ENCODE data around the gene UBE4B. TPM values are rescaled to one million over a fixed set of nuclear protein-coding genes. Genes with fewer than 3 reads are reported as not detected.

Gene UBE4B
- total RNA-seq, 1 experiment from 2014 or later: 40.3 TPM

DNA sequence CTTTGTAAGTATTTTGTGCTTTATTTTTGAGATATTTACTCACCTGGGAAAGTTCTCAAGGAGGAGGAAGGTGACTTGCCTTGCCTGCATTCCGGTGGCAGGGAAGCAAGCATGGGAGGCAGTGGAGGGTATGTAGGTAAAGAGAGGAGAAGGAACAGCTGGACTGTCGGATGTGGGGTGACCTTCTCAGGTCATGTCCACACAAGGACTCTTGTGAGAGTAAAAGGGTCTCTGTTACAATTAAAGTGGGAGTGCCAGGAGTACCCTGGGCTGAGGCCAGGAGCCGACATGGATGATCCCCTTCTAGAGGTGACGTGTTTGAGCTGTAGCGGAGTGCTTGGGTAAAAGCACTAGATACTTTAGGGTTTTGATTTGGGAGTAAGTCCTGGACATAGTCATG, 25.0 kb downstream of the UBE4B start:
- H3K27me3 Mint-ChIP-seq (ENCODE audit: insufficient read depth, unreplicated experiment): no peaks in the 10 kb centered on the region

GRCh38 chr1:10059342-10059718, 26.6 kb downstream of the UBE4B start:
- no peak overlapping the region for H3K4me3 Mint-ChIP-seq (ENCODE audit: unreplicated experiment)
- Histone ChIP-seq H3K4me3 (ENCODE audit: low read depth, low read length) (no peak overlapping the region), H3K36me3 (ENCODE audit: control insufficient read depth, insufficient read depth, low read length) (no peaks in the 10 kb centered on the region), H3K27me3 (replicated peaks; ENCODE audit: control insufficient read depth, insufficient read depth, low read length) (no peaks in the 10 kb centered on the region), H3K4me1 (peaks cover 4% of the 10 kb centered on the region; the same call in 1 of the 2 replicates), H3K9me3 (no peaks in the 10 kb centered on the region)
- H3K27ac Mint-ChIP-seq (ENCODE audit: unreplicated experiment): no peak overlapping the region
- POLR2A ChIA-PET: no interaction called here
- no TSS peak for BruUV-seq (replicated peaks)
- no peaks in the 10 kb centered on the region for H3K27me3 Mint-ChIP-seq (ENCODE audit: insufficient read depth, unreplicated experiment)
- H3K9me3 Mint-ChIP-seq (ENCODE audit: unreplicated experiment): no peaks in the 10 kb centered on the region
- peaks cover 4% of the 10 kb centered on the region for H3K36me3 Mint-ChIP-seq (ENCODE audit: insufficient read depth, unreplicated experiment)
- CTCF ChIA-PET: no interaction called here
- intact Hi-C loops (cut with micrococcal nuclease; ENCODE audit: unreplicated experiment): no loop called here
- no peak for TF ChIP-seq CTCF (IDR thresholded peaks at IDR 0.05; ENCODE audit: insufficient read depth in 1 of 2, low read depth in 1 of 2, low read length in 1 of 2, severe bottlenecking in 1 of 2, unreplicated experiment in 1 of 2)
- peaks cover 7% of the 10 kb centered on the region for H3K4me1 Mint-ChIP-seq (ENCODE audit: low read depth, unreplicated experiment)
- DNase-seq: no peak

More for the DNA sequence above, 25.0 kb downstream of the UBE4B start:
- Histone ChIP-seq H3K4me3 (ENCODE audit: low read depth, low read length) (no peak overlapping the region), H3K36me3 (ENCODE audit: control insufficient read depth, insufficient read depth, low read length) (no peaks in the 10 kb centered on the region), H3K4me1 (peaks cover 4% of the 10 kb centered on the region; the same call in 1 of the 2 replicates), H3K27me3 (replicated peaks; ENCODE audit: control insufficient read depth, insufficient read depth, low read length) (no peaks in the 10 kb centered on the region), H3K9me3 (no peaks in the 10 kb centered on the region)
- no peak overlapping the region for H3K4me3 Mint-ChIP-seq (ENCODE audit: unreplicated experiment)
- ChIA-PET POLR2A (no interaction called here), CTCF (interaction anchor here (0.7 kb wide), 1 partner anchor 18 kb away, joined by 4 read pairs; no protein-coding TSS in a partner anchor)
- BruUV-seq (replicated peaks): no TSS peak
- H3K36me3 Mint-ChIP-seq (ENCODE audit: insufficient read depth, unreplicated experiment): no peaks in the 10 kb centered on the region
- H3K27ac Mint-ChIP-seq (ENCODE audit: unreplicated experiment): no peak overlapping the region
- TF ChIP-seq CTCF (IDR thresholded peaks at IDR 0.05; ENCODE audit: insufficient read depth in 1 of 2, low read depth in 1 of 2, low read length in 1 of 2, severe bottlenecking in 1 of 2, unreplicated experiment in 1 of 2): no peak
- peaks cover 7% of the 10 kb centered on the region for H3K4me1 Mint-ChIP-seq (ENCODE audit: low read depth, unreplicated experiment)
- H3K9me3 Mint-ChIP-seq (ENCODE audit: unreplicated experiment): no peaks in the 10 kb centered on the region
- DNase-seq: no peak
- intact Hi-C loops (cut with micrococcal nuclease; ENCODE audit: unreplicated experiment): no loop called here

GRCh38 chr1:10060311-10061100, 27.7 kb downstream of the UBE4B start:
- Histone ChIP-seq H3K4me1 (peaks cover 8% of the 10 kb centered on the region; the same call in 1 of the 2 replicates), H3K4me3 (ENCODE audit: low read depth, low read length) (no peak overlapping the region), H3K27me3 (replicated peaks; ENCODE audit: control insufficient read depth, insufficient read depth, low read length) (no peaks in the 10 kb centered on the region), H3K36me3 (ENCODE audit: control insufficient read depth, insufficient read depth, low read length) (no peaks in the 10 kb centered on the region), H3K9me3 (no peaks in the 10 kb centered on the region)
- intact Hi-C loops (cut with micrococcal nuclease; ENCODE audit: unreplicated experiment): no loop called here
- Mint-ChIP-seq H3K27ac (ENCODE audit: unreplicated experiment) (no peak overlapping the region), H3K4me3 (ENCODE audit: unreplicated experiment) (no peak overlapping the region), H3K27me3 (ENCODE audit: insufficient read depth, unreplicated experiment) (no peaks in the 10 kb centered on the region), H3K36me3 (ENCODE audit: insufficient read depth, unreplicated experiment) (peaks cover 4% of the 10 kb centered on the region), H3K9me3 (ENCODE audit: unreplicated experiment) (no peaks in the 10 kb centered on the region), H3K4me1 (ENCODE audit: low read depth, unreplicated experiment) (peaks cover 13% of the 10 kb centered on the region)
- ChIA-PET CTCF (no interaction called here), POLR2A (no interaction called here)
- BruUV-seq (replicated peaks): no TSS peak
- DNase-seq: no peak
- TF ChIP-seq CTCF (IDR thresholded peaks at IDR 0.05; ENCODE audit: insufficient read depth in 1 of 2, low read depth in 1 of 2, low read length in 1 of 2, severe bottlenecking in 1 of 2, unreplicated experiment in 1 of 2): no peak

All from Caco-2 (cell line).